ENCODE measurements around the gene CDH4.

CDH4 gene

DNA sequence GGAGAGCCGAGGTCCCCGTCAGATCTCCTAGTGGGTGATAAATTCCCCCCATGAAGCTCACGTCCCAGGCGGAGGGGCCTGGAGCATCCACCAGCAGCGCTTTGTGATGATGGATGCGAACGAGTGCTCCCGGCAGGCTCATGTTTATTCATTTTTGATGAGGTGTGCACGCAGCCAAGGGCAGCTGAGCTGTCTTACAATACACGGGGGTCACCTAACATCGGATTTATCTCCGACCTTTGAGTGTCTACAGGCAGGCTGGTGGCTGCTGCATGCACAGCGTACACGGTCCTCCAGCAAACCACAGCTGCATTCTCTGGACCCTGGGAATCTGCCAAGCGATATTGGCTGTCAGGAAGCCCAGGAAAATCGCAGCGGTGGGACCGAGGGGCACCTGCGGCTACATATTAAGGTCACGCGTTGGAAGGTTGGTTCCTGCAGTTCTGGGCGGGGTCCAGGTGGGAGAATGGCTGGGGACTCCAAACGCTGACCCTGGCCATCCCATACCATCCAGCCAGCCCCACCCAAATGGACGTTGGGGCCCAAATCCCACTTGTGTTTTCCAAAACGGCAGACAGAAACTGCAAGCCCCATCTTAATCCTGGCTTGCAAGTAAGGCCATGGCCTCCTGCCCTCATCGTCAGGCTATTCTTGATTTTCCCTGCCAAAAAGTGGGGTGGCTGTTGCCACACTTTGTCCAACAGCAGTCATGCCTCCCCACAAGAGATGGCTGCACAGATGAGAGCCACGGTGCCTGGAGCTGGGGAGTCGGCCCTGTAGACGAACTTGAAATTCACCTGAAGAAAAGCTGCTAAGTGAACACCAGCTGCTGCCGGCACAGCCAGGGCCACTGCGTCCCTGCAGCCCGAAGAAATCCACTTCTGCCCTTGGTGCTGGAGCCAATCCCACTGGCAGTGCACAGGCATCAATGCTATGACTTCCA, 413.7 kb downstream of the CDH4 start:
- DNase-seq, result no peak

DNA sequence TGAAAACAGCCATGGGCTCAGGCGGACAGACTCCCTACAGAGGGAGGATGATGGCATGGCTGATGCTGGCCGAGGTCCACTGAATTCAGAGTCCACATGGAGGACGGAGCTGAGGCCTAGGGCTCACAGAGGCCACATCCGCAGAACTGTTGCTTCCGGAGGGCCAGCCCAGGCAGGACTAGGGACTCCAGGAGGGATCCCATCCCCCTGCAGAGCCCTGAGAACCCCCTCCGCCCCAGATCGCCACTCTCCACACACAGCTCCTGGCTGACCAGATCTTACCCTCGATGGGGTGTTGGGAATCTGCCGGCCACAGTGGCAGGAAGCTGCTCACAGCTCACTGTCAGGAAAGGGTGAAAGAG, 414.4 kb downstream of the CDH4 start:
- DNase-seq, result no peak

DNA sequence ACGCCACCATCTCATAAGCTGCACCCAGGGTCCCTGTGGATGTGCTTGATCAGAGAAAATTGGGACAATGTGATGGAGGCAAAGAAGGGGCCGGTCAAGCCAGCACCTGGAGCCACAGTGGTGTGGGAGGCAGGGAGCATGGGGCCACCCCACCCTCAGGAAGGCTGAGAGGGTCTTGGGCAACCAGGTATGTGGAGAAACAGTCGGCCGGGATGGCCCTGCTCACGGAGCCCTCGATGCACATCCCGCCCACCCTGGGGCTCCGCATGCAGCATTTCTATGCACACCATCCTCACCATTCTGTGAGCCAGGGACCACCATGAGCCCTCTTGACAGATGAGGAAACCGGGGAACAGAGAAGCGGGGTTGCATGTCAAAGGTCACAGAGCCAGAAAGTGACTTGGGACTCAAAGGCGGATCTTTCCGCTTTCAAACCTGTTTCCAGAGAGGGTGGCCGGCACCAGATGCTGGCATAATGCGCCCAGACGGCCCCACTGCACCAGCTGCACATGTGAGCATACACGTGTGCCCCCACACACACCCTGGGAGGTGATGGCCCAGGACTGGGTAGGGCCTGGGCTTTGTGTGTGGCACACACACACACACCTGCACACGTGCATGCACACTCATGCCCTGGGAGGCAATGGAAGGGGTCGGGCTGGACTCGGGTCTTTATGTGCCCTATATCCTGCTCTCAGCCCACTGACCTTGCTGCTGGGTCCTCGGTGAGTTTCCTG, 415.2 kb downstream of the CDH4 start:
- DNase-seq, result no peak

DNA sequence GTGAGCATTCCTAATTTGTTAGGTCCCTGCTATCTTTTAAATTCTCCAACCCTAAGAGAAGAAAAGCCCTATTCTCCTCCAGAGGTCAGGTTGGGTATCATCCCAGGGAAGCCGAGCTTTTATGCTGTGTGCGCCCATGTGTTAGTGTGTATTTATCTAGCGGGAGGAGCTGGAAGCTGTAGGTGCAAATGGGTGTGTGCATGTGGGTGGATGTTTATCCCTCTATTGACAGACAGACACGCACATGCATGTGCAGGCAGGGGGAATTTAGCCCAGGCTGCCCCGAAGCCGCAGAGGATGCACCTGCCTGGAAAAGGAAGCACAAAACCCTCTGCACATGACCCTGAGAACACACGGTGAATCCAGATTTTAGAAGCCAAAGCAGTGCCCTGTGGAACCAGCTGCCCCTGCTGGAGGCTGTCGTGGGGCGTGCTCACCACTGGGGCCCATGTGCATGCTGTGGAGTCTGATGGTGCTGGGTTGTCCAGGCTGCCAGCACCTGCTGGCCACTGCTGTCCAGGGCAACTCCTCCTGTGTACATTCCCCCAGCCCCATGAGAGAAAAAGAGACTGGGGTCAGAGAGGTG, 416.1 kb downstream of the CDH4 start:
- no peak for DNase-seq

DNA sequence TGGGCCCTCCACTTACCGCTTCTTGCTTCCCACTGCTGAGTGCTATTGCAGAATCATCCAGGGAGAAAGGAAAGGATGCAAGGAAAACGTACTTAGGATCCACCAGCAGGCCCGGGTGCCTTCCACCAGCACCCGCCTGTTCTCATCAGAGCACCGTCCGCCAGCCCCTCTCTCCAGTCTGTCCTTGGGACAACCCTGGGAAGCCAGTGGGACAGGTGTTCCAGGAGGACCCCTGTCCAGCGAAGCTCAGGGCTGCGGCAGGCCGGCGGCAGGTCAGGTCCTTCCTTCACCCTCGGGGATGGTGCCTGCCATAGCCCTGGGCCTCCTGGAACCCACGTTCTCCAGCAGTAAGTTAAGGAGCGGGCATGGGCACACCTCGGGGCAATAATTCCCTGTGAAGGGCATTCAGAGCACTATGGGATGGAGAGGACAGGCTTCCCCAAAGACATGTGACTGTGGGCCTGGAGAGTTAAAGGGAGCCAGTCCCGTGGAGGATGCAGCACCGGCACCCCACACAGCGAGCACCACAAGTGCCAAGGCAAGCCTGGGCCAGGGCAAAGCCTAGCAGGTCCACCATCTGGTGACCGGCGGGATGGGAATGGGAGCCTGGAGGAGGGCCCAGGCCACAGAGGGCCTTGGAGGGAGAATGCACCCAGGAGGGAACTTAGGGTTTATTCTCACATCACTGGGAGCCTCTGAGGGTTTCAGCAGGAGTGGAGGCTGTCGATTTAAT, 416.9 kb downstream of the CDH4 start:
- DNase-seq, result no peak

DNA sequence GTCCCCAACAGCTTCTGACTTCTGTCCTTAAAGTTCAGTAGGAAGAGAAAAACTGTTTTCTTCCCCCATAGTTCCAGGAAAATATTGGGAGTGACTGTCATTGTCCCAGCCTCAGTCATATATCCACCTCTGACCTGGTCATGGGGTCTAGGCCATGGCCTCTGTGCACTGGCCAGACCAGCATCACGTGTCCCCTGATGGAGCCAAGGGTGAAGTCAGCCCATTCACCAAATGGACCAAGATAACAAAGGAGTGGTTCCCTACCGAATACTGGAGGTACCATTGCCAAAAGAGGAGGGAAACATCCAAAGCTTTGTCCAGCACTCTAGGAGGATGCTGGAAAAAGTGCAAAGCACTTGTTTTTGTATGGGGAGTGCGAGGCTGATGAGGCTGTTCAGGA, 418.2 kb downstream of the CDH4 start:
- no peak for DNase-seq

DNA sequence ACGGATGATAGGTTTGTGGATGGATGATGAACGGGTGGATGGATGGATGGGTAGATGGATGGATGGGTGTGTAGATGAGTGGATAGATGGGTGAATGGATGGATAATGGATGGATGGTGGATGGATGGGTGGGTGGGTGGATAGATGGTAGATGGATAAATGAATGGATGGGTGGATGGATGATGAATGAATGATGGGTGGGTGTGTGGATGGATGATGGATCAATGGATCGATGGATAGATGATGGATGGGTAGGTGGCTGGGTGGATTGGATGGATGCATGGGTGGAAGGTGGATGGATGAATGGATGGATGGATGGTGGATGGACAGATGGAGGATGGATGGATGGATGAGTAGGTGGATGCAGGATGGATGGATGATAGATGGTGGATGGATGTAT, 419.5 kb downstream of the CDH4 start:
- DNase-seq, result no peak

DNA sequence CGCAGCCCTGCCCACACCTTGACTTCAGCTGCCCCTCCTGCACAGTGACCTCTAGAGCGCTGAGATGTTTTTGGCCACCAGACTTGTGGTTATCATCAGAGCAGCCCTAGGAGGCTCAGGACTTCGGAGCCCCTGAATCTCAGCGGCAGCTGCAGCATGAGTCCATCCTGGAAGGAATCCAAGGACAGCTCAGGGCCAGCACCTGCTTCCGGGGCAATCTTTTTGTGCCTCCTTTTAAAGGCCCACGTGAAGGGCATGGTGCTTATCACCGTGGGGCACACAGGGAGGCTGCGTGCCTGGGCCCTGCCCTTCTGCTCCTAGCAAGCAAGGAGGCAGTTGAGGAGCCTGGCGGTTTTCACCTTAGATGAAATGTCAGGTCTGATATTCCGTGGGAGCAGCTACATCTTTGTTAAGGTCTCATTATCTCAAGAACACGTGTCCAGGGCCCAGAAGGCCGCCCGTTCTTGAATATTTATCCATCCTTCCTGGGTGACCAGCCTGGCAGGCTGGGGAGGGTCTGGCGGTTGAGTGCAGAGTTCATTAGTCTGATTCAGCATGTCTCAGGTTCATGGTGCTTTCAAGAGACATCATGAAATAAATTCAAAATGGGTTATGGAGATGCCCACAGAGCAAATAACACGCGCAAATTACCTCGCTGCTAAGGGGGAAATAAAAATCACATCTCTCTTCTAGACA, 421.2 kb downstream of the CDH4 start:
- DNase-seq, result no peak

DNA sequence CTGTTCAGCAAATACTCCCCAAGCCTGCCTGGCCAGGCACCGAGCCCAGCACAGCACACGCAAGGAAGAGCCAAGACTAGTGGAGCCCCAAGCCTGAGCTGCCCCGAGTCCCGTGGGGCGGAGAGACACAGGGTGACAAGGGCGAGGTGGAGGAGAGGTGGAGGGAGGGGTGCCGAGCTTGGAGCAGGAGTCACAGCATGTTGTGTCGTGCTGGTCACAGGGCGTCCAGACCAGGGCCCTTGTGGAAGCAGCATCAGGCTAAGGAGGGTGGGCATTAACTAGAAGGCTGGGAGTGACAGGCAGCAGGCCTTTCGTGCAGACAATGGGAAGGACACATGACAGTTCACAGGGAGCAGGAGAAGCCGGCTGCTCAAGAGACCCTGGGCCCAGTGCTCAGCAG, 422.1 kb downstream of the CDH4 start:
- no peak for DNase-seq

DNA sequence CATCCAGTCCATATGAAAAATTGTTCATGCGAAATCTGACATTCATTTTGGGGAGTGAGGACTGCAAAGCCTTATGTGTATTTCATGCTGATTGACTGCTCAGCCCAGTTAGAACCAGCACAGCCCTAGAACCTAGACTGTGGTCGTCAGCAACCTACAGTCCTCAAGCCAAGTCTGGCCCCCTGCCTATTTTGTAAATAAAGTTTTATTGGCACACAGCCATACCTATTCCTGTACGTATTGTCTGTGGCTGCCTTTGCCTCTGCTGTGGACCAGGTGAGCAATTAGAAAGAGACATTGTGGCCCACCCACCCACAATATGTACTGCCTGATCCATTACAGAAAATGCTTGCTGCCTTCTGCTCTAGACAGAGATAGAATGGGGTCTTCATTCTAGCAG, 422.6 kb downstream of the CDH4 start:
- DNase-seq, result no peak

DNA sequence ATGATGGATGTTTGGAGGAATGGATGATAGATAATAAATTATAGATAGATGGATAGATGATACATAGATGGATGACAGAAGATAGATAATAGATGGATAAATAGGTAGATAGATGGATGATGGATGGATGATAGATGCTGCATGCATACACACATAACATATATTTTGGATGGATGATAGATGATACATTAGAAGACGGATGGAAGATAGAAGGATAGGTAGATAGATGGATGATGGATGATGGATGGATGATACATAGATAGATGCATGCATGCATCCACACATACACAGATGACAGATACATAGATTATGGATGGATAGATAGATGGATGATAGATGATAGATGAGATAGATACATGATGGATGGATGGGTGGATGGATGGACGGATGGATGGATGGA, 425.9 kb downstream of the CDH4 start:
- no peak for DNase-seq

DNA sequence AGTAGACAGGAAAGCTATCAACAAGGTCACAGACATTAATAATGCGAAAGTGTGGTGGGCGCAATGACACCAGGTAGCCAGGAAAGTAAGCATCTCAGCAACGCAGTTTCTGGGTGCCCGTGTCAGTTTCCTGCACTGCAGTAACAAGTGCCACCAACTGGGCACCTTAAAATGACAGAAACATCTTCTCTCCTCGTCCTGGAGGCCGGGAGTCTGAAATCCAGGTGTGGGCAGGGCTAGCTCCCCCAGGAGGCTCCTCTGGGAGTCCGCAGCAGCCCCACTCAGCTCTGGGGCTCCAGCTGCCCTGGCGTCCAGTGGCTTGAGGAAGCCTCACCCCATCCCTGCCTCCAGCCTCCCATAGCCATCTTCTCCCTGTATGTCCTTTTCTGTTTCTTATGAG, 426.4 kb downstream of the CDH4 start:
- DNase-seq, result no peak

DNA sequence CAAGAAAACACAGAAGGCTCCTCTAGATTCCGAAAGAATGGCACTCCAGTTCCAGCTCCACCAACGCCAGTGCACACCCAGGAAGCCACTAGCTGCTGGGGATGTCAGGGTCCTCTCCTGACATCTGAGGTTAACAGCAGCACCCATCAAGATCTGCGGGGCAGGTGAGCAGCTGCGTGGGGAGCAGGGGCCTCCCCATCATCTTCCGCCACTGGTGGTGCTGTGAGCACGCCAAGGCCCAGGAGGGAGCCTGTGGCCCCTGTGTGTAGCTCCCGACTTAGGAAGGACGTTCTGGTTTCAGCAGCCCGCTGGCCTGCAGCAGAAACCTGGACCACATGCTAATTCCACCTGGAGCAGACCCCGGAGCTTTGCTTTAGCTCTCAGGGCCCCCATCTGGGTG, 427.4 kb downstream of the CDH4 start:
- DNase-seq, result no peak

DNA sequence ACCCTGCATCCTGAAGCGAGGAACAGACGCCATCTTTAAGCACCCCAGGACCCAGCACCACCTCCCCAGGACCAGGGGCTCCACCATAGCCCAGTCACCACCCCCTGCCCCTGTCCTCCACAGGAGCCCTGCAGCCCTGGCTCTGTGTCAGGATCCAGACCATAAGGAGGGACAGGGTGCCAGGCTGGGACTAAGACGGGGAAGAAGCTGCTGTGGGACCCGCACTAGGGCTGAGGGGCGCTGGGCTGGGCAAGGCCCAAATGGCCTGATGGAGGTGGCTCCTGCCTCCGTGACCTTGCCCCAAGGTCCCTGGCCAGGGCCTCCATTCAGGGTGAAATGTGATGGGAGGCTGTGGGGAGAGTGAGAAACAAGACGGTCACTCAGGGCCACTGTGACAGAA, 428.0 kb downstream of the CDH4 start:
- no peak for DNase-seq

DNA sequence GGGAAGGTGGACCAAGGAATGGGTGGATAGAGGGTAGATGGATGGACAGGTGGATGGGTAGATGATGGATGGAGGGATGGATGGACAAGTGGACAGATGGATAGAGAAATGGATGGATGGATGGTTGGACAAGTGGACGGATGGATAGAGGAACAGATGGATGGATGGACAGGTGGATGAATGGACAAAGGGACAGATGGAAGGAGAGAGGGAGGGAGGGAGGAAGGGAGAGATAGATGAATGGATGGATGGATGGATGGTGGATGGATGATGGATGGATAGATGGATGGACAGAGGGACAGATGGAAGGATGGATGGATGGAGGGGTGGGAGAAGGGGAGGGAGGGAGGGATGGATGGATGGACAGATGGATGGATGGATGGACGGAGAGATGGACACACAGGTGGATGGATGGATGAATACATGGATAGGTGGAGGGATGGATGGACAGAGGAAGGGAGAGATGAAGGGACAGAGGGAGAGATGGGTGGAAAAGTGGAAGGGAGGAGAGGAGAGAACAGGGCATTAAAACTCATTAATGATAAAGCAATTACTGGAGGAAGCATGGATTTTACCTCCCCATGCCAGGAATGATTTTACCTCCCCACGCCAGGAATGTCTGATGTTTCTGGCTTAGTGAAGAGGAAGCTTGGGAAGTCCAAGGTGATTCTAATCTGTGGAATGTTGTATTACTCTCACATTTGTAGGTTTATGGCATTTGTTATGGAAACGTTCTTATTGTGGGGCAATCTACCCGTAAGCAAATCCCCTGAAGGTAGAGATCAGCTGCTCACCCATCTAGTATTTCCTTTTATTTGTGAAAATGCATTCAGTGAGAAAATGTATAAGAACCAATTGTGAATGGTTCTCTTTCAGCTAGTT, 430.3 kb downstream of the CDH4 start:
- DNase-seq, result no peak

DNA sequence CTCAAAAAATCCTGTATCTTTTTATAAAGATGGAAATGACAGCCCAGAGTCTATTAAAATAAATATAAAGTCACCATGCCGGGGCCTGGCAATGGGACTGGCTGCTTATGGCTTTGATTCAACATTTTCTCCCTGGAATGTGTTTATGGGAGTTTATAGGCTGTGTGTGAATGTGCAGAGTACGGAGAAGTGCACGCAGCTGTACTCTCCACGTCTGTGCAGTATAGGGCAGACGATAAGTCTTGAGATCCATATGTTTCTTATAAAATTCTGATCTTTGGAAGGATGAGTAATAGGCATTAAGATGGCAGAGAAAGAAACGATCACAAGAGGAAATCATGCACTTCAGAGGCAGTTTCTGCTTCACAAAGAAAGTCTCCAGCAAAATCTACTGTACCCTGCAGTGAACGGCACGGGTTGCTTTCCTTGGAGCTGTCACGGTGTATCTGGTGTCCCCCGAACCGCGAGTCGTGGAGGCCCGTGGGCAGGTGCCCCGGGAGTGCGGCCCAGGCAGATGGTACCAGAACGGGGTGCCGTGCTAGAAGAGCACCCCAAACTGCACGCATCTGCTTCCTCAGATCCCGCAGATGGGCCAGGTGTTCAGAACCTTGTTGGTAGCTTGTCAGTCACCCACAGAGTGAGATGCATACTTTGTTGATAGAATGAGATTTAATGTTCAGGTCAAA, 431.1 kb downstream of the CDH4 start:
- no peak for DNase-seq

DNA sequence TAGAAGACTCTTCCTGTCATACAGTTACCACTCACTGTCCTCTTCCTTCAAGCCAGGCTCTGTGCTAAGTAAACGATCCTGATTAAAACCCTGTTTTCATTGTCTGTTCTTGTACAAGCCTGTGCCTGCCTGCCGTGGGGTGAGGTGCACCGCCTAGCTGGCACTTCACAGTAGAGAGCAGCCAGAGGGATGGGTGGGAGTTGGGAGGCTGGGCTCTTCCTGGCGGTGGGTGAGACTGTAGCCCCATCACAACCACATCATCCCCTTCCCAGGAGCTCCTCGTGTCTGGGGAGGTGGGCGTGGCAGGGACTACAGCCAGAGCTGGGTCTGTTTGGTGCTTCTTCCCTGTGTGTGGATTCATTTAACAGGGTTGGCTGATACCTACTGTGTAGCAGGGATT, 431.7 kb downstream of the CDH4 start:
- no peak for DNase-seq

DNA sequence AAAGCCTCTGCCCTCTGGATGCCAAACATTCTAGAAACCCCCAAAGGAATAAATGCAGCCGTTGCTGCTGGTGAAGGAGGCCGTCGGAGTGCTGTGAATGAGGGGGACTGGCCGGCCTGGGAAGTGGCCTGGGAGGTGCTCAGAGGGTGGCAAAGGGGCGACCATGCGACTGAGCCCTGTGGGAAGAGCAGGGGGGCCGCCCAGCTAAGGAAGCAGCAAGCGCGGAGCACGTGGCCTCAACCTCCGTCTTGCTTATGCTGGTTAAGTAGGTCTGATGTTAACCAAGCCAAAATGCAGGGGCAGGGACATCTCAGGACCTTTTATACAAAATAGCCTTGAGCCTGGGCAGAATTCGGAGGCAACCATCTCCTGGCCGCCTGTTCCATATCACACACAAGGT, 432.1 kb downstream of the CDH4 start:
- DNase-seq, result no peak

DNA sequence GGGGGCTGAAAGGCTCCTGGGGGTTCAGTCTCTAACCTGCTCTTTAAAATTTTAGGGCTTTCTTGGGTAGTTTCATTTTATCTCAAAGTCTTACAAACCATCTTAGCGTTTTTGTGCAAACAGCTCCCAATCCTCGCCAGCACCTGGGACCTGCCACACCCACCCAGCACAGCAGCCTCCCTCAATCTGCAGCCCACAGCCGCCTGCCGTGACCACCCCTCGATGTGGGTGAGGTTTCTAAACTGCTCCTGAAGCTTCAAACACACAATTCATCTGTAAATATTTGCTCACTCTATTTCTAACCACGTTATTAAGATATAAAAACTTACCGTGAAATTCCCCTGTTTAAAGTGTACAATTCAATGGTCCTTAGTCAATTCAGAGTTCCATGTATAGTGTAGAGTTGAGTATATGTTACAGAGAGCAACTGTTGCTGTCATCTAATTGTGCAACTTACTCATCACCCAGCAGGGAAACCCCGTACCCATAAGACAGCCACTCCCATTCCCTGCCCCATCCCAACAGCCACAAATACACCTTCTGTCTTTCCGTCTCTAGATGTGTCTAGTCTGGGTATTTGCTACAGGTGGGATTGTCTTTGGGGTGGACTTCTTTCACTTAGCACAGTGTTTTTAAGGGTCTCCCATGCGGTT, 432.6 kb downstream of the CDH4 start:
- no peak for DNase-seq

DNA sequence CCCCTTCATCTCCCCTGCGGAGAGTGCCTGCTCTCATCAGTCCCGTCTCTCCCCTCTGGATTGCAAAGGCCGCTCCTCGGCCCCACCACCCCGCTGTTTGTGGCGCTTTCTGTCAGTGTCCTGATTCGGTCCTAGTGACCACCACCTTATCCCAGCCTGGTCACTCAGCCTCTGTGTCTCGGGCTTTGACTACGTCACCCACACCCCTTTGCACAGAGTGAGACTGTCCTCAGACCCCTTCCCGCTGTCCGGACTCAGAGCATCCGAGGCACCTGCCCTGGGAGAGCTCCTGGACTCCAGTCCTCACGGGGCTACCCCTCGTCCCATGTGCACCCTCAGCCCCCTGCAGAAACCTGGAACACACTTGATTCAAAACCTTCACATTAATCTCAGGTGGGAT, 433.4 kb downstream of the CDH4 start:
- no peak for DNase-seq

Measured in NCI-H2107 (cell line).